ENCODE data around the gene FAM118A.

The FAM118A gene

DNA sequence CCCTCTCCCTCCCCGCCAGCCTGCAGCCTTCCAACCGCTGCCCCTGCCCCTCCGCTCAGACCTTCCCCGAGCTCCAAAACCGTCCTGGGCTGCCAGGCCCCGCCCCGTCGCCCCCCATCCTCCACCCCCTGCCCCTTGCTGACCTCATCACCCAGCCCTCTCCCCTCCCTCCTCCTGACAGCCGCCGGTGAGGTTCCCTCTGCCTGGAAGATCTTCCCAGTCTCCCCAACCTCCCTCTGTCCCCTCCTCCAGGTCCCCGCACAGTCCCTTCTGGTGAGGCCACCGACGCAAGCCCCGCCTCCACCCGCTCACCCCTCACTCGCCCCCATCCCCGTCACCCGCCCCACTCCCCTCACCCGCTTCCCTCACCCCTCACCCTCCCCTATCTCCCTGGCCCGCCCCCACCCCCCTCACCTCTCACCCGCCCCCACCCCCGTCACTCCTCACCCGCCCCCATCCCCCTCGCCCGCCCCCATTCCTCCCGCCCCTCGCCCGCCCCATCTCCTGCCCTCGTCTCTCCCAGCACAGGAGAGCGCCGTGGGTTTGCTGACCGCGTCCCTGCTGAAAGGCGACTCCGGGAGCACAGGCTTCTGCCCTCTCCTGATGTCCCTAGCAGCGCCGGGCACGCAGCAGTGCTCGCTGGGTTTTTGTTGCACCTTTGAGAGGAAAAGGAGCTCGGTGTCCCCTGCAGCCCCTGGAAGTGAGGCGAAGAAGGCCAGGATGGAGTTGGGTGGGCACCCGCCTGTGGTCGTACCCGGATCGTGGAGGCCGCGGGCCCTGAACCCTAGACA, 41.4 kb upstream of the FAM118A start:
- TF ChIP-seq, protein P1, sequence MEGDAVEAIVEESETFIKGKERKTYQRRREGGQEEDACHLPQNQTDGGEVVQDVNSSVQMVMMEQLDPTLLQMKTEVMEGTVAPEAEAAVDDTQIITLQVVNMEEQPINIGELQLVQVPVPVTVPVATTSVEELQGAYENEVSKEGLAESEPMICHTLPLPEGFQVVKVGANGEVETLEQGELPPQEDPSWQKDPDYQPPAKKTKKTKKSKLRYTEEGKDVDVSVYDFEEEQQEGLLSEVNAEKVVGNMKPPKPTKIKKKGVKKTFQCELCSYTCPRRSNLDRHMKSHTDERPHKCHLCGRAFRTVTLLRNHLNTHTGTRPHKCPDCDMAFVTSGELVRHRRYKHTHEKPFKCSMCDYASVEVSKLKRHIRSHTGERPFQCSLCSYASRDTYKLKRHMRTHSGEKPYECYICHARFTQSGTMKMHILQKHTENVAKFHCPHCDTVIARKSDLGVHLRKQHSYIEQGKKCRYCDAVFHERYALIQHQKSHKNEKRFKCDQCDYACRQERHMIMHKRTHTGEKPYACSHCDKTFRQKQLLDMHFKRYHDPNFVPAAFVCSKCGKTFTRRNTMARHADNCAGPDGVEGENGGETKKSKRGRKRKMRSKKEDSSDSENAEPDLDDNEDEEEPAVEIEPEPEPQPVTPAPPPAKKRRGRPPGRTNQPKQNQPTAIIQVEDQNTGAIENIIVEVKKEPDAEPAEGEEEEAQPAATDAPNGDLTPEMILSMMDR (conservative IDR thresholded peaks at IDR 0.05), result no peak
- H3K27ac ChIP-seq, result peak overlapping the region; percentile 70

DNA sequence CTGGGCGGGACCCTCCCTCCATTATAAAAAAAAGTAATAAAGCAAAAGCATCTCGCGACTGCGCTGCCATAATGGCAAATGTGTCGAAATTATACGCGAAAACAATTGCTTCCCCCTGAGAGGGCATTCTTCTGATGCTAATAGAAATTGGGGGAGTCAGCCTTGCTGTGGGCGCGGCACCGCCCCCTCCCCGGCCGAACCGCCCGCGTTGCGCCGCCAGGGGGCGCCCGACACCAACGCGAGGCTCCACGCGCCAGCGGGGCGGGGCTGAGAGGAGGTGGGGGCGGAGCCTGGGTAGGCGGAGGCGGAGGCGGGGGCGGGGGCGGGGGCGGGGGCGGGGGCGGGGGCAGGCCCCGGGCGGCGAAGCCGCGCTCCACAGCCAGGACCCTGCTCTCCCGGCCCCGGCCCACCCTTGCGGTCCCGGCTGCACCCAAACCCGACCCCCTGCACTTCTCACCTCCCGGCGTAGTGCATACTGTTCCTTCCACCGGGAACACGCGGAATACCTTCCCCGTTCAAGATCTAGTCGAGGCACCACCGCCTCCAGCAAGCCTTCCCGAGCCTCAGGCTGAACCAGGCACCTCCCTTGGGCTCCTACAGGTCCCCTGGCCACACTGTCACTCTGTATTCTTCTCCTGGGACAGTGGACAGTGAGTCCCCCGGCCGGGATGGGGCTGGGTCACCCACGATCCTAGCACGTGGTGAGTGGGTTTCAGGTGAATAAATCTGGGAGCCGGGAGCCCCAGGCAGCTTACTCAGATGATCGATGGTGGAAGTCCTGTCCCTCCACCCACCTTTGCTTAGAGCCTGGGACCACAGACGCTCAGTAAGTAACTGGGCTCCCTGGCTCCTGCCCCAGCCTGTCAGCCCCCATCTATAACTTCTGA, 40.5 kb upstream of the FAM118A start:
- TF ChIP-seq, protein P1 (conservative IDR thresholded peaks at IDR 0.05), result peak; percentile 93

DNA sequence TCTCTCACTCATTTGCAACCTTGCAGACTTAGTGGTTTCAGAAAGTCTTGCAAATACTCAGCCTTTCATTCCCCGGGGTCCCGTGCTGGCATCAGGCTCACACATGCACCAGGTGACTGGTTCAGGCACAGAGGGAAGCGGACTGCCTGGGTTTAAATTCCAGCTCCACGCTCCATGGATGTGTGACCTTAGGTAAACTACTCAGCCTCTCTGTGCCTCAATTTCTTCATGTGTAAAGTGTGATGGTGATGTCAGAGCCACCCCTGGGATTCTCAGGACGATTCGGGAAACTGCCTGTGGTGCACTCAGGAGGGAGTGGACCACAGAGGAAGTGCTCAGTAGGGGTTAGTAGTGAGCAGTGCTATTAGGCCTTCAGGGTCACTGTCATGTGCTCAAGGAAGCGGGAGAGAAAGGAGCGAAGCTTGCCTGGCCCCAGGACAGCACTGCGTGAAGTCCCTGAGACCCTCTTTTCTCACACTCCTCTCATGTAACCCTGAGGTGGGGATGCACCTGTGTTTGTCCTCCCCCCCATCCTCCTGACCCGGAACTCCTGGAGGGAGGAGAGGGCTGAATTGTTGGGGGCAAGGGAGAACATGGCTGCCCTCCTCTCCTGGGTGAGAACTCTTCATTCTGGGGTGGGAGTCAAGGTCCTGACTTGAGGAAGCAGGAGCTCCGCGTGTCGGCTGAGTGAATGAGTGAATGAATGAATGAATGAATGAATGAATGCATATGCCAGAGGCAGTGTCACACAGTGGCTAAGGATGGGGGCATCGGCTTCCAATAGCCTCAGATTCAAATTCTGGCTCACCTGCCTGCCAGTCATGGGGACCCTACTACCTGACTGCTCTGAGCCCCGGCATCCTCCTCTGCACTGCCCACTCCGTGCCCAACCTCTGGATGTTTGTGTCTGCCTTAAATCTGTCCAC, 39.4 kb upstream of the FAM118A start:
- peak overlapping the region; percentile 70; the same call in 1 of the 2 replicates for H3K27ac ChIP-seq
- TF ChIP-seq, protein P1 (conservative IDR thresholded peaks at IDR 0.05), result no peak

More for the DNA sequence above, 40.5 kb upstream of the FAM118A start:
- peak overlapping the region; percentile 70 for H3K27ac ChIP-seq

DNA sequence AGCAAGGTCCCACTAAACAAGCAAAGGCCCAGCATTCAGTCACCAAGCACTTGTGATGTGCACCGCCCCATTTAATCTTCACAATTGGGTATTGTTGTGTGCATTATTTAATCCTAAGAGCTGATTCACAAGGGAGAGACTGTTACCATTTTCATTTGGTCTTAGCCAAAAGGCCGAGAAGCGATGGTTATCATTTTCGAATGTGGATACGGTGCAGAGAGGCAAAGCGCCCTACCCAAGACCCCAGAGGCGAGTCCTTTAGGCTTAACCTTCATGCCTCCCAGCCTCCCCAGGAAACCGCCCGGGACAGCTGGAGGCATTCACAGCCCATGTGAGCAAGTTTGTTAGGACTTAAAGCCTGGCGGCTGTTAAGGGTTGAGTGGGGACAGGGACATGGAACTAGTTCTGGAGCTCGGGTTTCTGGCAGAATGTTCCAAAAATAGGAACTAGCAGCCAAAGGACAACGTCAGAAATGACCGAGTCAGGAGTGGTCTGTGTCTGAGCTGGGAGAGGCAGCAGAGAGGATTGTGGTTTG, 38.0 kb upstream of the FAM118A start:
- TF ChIP-seq, protein P1 (conservative IDR thresholded peaks at IDR 0.05), result no peak
- H3K27ac ChIP-seq, result peak overlapping the region; percentile 64; the same call in 1 of the 2 replicates

DNA sequence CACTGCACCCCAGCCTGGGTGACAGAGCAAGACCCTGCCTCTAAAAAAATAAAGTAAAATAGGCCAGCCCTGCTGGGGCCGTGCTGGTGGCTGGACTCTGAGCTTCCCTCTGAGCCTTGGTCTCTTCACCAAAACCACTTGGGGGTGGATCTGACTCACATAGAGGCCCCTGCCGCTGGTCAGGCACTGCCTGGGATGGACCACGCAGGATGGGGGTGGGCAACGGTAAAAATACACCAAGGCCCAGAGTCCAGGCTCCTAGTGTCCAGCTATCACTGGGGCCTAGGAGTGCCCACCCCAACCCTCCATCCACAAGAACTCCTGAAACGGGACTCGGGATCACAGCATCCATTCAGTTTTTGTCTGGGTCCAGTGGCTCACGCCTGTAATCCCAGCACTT, 37.2 kb upstream of the FAM118A start:
- TF ChIP-seq, protein P1 (conservative IDR thresholded peaks at IDR 0.05), result no peak
- H3K27ac ChIP-seq, result peak overlapping the region; percentile 64; the same call in 1 of the 2 replicates

DNA sequence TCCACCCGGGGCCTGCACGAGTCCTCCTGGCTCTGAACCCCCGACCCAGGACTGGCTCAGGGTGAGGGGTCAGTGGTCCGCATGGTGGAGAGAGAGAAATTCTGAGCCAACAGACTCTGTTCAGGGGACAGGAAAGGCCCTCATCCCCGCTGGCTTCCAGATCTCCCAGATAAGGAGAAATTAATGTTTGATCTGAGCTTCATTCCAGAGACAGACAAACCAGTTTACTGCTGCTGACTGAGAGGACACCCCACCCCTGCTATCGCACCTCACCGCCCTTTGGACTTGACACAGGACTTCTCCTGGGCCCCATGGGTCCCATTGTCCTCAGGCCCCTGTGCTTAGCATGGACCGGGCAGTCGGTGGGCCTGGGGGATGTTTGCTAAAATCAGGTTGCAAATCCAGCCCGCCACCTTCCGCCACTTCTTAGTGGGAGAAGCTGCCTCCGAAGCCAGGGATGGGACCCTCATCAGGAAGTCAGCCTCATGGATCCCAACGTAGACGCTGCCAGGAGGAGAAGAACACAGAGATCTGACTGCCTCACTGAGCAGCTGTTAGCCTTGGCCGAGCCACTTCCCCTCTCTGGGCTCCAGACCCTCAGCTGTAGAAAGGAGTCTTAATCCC, 36.2 kb upstream of the FAM118A start:
- peak overlapping the region; percentile 64 for H3K27ac ChIP-seq
- TF ChIP-seq, protein P1 (conservative IDR thresholded peaks at IDR 0.05), result no peak
